Tibial artery (tissue), 4 donors: Measurements from ENCODE around the gene FRMD8.

Source experiments
- DNase-seq, 2 donors: peaks; one replicate each; pipeline ENCODE4 v3.0.0-alpha.2; 2019
- H3K27ac ChIP-seq, 2 donors: fragments of 200-600 bp; sonication (generic) in 1 of 2; 1 replicate in 1 of 2; 2 replicates in 1 of 2; pipeline ENCODE4 v1.5.1; 2018 to 2019; ENCODE audit warnings: mild to moderate bottlenecking in 1 of 2
- H3K27me3 ChIP-seq, 2 donors: fragments of 200-600 bp; sonication (generic) in 1 of 2; one replicate each; pipeline versions ENCODE4 v1.5.1 to v1.6.0; 2016 to 2019
- H3K36me3 ChIP-seq, 3 donors: fragments of 200-600 bp; sonication (generic) in 2 of 3; one replicate each; pipeline ENCODE4 v1.5.1; 2016 to 2019; ENCODE audit warnings: mild to moderate bottlenecking in 2 of 3
- H3K4me1 ChIP-seq, 4 donors: fragments of 200-600 bp; sonication (generic) in 2 of 4; 1 replicate in 3 of 4; 2 replicates in 1 of 4; pipeline ENCODE4 v1.5.1; 2016 to 2019
- H3K4me3 ChIP-seq, 2 donors: fragments of 200-600 bp; sonication (generic) in 1 of 2; 1 replicate in 1 of 2; 2 replicates in 1 of 2; pipeline ENCODE4 v1.5.1; 2018 to 2019; ENCODE audit warnings: mild to moderate bottlenecking in 2 of 2
- H3K9me3 ChIP-seq, 3 donors: fragments of 200-600 bp; sonication (generic) in 1 of 3; one replicate each; pipeline ENCODE4 v1.5.1; 2016 to 2019
- intact Hi-C: fragments of 100-400 bp; cut with DNase I; formaldehyde crosslinking; loops from one replicate; pipeline ENCODE4 v1.15.0; 2023; ENCODE audit warnings: low total_unique reads
- TF ChIP-seq, protein P1 (sequence below), 2 experiments: fragments of 200-600 bp in 1 of 2; fragments of 450-650 bp in 1 of 2; IDR thresholded peaks; one replicate each; pipeline ENCODE4 v1.5.1; 2017 to 2019; ENCODE audit warnings: antibody characterized with exemption in 2 of 2, mild to moderate bottlenecking in 1 of 2, moderate library complexity in 1 of 2

Gene FRMD8

DNA sequence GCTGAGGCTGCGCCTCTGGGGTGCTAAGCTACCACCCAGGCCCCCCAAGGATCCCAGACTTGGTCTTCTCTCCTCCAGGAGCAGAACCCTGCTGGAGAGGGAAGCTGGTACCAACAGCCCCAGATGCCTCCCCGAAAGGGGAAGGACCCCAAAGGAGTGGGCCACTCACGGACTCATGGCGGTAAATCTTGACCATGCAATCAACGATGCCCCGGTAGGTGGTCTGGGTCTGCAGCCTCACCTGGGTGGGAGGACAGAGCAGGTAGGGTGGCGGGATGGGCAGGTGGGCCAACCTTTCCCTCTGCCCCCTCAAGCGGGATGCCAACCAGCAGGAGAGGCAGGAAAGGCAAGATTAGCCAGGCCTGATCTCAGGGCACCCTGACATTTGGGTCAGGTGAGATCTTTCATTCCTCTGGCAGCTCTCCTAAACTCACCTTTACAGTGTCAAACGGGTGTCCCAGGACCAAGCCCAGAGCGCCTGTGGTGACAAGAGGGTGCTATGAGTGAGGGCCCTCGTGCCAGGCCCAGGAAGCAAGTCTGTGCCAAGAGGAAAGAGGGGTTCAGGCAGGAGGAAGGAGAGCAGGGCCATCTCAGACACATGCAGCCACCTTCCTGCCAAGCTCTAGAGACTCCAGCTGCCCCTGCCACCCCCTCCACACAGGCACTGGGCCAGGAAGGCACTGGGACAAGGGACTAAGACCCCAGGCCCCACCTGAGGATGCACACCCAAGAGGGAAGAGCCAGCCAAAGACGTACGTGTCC, 6.6 kb upstream of the FRMD8 start:
- intact Hi-C loops, result no loop called here
- TF ChIP-seq, protein P1, sequence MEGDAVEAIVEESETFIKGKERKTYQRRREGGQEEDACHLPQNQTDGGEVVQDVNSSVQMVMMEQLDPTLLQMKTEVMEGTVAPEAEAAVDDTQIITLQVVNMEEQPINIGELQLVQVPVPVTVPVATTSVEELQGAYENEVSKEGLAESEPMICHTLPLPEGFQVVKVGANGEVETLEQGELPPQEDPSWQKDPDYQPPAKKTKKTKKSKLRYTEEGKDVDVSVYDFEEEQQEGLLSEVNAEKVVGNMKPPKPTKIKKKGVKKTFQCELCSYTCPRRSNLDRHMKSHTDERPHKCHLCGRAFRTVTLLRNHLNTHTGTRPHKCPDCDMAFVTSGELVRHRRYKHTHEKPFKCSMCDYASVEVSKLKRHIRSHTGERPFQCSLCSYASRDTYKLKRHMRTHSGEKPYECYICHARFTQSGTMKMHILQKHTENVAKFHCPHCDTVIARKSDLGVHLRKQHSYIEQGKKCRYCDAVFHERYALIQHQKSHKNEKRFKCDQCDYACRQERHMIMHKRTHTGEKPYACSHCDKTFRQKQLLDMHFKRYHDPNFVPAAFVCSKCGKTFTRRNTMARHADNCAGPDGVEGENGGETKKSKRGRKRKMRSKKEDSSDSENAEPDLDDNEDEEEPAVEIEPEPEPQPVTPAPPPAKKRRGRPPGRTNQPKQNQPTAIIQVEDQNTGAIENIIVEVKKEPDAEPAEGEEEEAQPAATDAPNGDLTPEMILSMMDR (IDR thresholded peaks at IDR 0.05), result no peak

DNA sequence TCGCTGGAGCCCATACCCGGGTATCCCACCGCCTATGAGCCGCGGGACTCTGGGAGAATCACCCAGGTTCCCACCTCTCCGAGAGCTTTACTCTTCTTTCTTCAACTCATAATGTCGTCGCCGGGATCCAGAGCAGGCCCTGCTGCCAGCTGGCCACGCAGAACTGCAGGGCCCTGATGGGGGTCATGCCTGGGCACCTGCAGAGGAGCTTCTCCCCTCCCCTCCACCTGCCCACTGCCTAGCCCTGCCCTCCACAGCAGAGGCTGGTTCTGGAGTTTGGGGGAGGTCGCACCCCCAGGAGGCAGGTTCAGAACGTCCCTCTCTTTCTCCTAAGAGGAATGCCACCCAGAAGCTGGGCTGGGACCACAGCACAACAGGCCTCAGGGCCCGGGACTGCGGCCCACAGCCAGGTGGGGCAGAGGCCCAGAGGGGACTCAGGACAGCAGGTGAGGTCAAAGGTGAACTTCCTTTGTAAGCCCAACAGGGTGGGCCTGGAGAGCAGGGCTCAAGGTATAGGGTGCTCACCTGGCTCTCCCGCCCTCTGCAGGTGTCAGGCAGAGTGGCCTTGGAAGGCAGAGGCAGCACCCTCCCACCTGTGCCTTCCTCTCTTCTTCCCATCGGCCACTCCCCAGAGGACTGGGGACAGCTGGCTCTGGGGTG, 5.8 kb upstream of the FRMD8 start:
- DNase-seq, result no peak
- peak overlapping the region in 1 of 2 donors; percentile 96 for H3K27ac ChIP-seq
- intact Hi-C loops, result no loop called here
- no peaks in the 10 kb centered on the region for H3K27me3 ChIP-seq
- no peaks in the 10 kb centered on the region for H3K36me3 ChIP-seq
- H3K4me1 ChIP-seq, result peaks cover 9 to 45% (median 32%) of the 10 kb centered on the region in 4 donors
- no peak overlapping the region for H3K4me3 ChIP-seq
- no peaks in the 10 kb centered on the region for H3K9me3 ChIP-seq
- TF ChIP-seq, protein P1 (IDR thresholded peaks at IDR 0.05), result no peak

More for the DNA sequence above, 6.6 kb upstream of the FRMD8 start:
- Histone ChIP-seq H3K27me3 (no peaks in the 10 kb centered on the region), H3K4me3 (no peak overlapping the region), H3K4me1 (peaks cover 9 to 44% (median 29%) of the 10 kb centered on the region in 4 donors), H3K36me3 (no peaks in the 10 kb centered on the region), H3K9me3 (no peaks in the 10 kb centered on the region), H3K27ac (no peak overlapping the region)
- DNase-seq, result no peak

DNA sequence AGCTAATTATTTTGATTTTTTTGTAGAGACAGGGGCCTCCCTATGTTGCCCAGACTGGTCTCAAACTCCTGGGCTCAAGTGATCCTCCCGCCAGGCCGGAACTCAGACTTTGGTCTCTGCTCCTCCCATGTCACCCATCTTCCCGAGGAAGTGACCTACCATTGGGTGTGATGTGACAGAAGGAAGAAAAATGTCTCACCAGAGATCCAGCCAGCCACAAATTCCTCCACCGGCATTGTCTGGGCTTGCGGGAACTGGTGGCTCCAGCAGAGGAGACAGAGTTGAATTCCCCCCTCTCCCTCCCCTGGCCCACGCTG, 4.8 kb upstream of the FRMD8 start:
- peaks cover 9 to 47% (median 36%) of the 10 kb centered on the region in 4 donors for H3K4me1 ChIP-seq

GRCh38 chr11:65382033-65382803, 4.2 kb upstream of the FRMD8 start, which contains the start of gene SLC25A45:
TSS of gene SLC25A45 (minus strand) at chr11:65382646. CDS start at chr11:65381951, 695 bp downstream.
- intact Hi-C loops, result loop anchor here (2.0 kb wide), 1 partner anchor 35 kb away; no protein-coding TSS in a partner anchor
- H3K9me3 ChIP-seq, result no peaks in the 10 kb centered on the region
- peak; percentile 96 to 98 for DNase-seq
- H3K4me1 ChIP-seq, result peaks cover 9 to 49% (median 40%) of the 10 kb centered on the region in 4 donors
- peak within 1 kb of the TSS; percentile 44 to 51 for H3K4me3 ChIP-seq
- peak within 1 kb of the TSS; percentile 96 to 97 for H3K27ac ChIP-seq
- no peaks in the 10 kb centered on the region for H3K27me3 ChIP-seq
- H3K36me3 ChIP-seq, result no peaks in the 10 kb centered on the region
- TF ChIP-seq, protein P1 (IDR thresholded peaks at IDR 0.05), result peak; percentile 88 to 98

More for the DNA sequence above, 4.8 kb upstream of the FRMD8 start:
- H3K27ac ChIP-seq, result peak overlapping the region; percentile 96 to 97
- H3K9me3 ChIP-seq, result no peaks in the 10 kb centered on the region
- H3K4me3 ChIP-seq, result peak overlapping the region; percentile 44 to 51
- no peaks in the 10 kb centered on the region for H3K27me3 ChIP-seq
- intact Hi-C loops, result loop anchor here (2.0 kb wide), 1 partner anchor 35 kb away; no protein-coding TSS in a partner anchor
- H3K36me3 ChIP-seq, result no peaks in the 10 kb centered on the region
- DNase-seq, result peak in 1 of 2 donors; percentile 52
- TF ChIP-seq, protein P1 (IDR thresholded peaks at IDR 0.05), result no peak

DNA sequence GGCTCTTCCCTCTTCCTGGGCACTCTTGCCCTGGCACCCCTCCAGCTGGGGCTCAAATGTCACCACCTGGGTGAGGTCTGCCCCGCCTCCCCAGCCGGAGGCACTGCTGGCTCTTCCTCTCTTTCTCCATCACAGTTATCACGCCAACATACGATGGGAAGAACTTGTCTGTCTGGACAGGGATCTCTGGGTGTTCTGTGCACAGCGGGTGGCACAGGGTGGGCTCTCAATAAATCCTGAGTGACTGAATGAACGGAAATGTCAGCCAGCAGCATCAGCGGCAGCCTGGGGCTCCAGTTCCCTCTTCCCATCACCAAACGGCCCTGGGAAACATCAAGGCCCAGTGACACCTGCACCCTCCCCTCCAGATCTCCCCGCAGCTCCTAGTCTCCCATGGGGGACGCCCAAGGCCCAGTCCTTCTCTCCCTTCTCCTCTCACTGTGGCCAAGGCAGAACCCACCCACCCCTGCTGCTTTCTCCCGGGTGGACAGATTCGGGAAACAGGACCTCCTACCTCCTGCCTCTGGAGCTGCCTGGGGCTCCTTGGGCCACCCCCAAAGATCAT, 3.6 kb upstream of the FRMD8 start:
- intact Hi-C loops, result loop anchor here (2.0 kb wide), 1 partner anchor 34 kb away; no protein-coding TSS in a partner anchor
- DNase-seq, result no peak

More for the DNA sequence above, 3.6 kb upstream of the FRMD8 start:
- H3K4me1 ChIP-seq, result peaks cover 9 to 56% (median 46%) of the 10 kb centered on the region in 4 donors
- no peaks in the 10 kb centered on the region for H3K27me3 ChIP-seq
- H3K36me3 ChIP-seq, result no peaks in the 10 kb centered on the region
- H3K27ac ChIP-seq, result peak overlapping the region; percentile 96 to 97
- no peaks in the 10 kb centered on the region for H3K9me3 ChIP-seq
- peak overlapping the region; percentile 44 to 51 for H3K4me3 ChIP-seq
- TF ChIP-seq, protein P1 (IDR thresholded peaks at IDR 0.05), result no peak
